HCT116 (cell line): ENCODE results near the gene PRKCA. TPM values are rescaled to one million over a fixed set of nuclear protein-coding genes. Genes with fewer than 3 reads are reported as not detected.
A peak's percentile ranks its signal among the peaks of the same experiment; 100 is the strongest.

ENCODE experiments used
- ATAC-seq: fragments of 200-7000 bp; cut with Tn5 transposase; 2 replicates; pipeline ENCODE4 v1.9.1; 2020; ENCODE audit warnings: mild to moderate bottlenecking, moderate library complexity
- BruUV-seq: library from RNA; stranded (reverse); fragments of 400-500 nt; replicated peaks from 2 replicates; lab custom pipeline; 2021; lab: Mats Ljungman, UMichigan
- CTCF ChIA-PET: fragments of 300-600 bp; sonication (Branson Sonifier 250); formaldehyde crosslinking; loops from one replicate; lab custom pipeline; 2021; ENCODE audit warnings: antibody characterized with exemption; lab: Charles Lee
- POLR2A ChIA-PET: fragments of 300-600, 350-600 bp; sonication (Branson Sonifier 250); formaldehyde crosslinking; loops from one replicate; lab custom pipeline; 2021; ENCODE audit warnings: antibody characterized with exemption; lab: Charles Lee
- RAD21 ChIA-PET, 2 experiments: fragments of 300-600 bp; sonication (Branson Sonifier 250); formaldehyde crosslinking; loops; one replicate each; lab custom pipeline; 2023; ENCODE audit warnings: low total read pairs in 2 of 2; ENCODE audit not compliant: uncharacterized antibody in 2 of 2, unreplicated experiment in 2 of 2, low non-redundant PET in 1 of 2; lab: Charles Lee
- DNase-seq: peaks from one replicate; pipeline ENCODE4 v3.0.0-alpha.2; 2010; ENCODE audit warnings: low read depth, low spot score
- H2AFZ ChIP-seq: fragments of 200-600 bp; shearing (Covaris generic), sonication (generic); 2 replicates; pipeline ENCODE4 v1.6.1; 2017; ENCODE audit warnings: low read depth, mixed run types, mixed read lengths, antibody characterized with exemption, low read length; ENCODE audit not compliant: poor library complexity, severe bottlenecking
- H3K27ac ChIP-seq: 2 replicates; pipeline ENCODE4 v1.5.1; 2012; ENCODE audit warnings: low read depth, low read length
- H3K27me3 ChIP-seq: fragments of 200-600 bp; sonication (generic); 2 replicates; pipeline ENCODE4 v1.6.1; 2016; ENCODE audit warnings: mixed run types, low read length, mixed read lengths; ENCODE audit not compliant: insufficient read depth
- H3K36me3 ChIP-seq, 2 experiments: fragments of 200-500 bp in 1 of 2; fragments of 200-600 bp in 1 of 2; sonication (Bioruptor generic) in 1 of 2; sonication (generic) in 1 of 2; 2 replicates each; pipeline versions ENCODE4 v1.5.1 to v1.6.1; 2014 to 2016; ENCODE audit warnings: low read length in 2 of 2, inconsistent platforms in 1 of 2, mixed read lengths in 1 of 2, mixed run types in 1 of 2; ENCODE audit not compliant: insufficient read depth in 2 of 2, control insufficient read depth in 1 of 2
- H3K4me1 ChIP-seq, 2 experiments: fragments of 200-600 bp in 1 of 2; sonication (generic) in 1 of 2; 2 replicates each; pipeline versions ENCODE4 v1.5.1 to v1.6.1; 2012 to 2017; ENCODE audit warnings: low read length in 2 of 2, inconsistent platforms in 1 of 2, mild to moderate bottlenecking in 1 of 2, mixed read lengths in 1 of 2, mixed run types in 1 of 2, moderate library complexity in 1 of 2; ENCODE audit not compliant: insufficient read depth in 2 of 2, control insufficient read depth in 1 of 2
- H3K4me2 ChIP-seq: fragments of 200-600 bp; sonication (generic); 2 replicates; pipeline ENCODE4 v1.6.1; 2017; ENCODE audit warnings: mixed run types, low read length, mixed read lengths
- H3K4me3 ChIP-seq, 2 experiments: fragments of 200-600 bp in 1 of 2; sonication (generic) in 1 of 2; replicated peaks in 1 of 2; 2 replicates each; pipeline ENCODE4 v1.5.1; 2011 to 2016; ENCODE audit warnings: low read length in 2 of 2, control low read depth in 1 of 2, low read depth in 1 of 2, mild to moderate bottlenecking in 1 of 2, mixed read lengths in 1 of 2, mixed run types in 1 of 2
- H3K79me2 ChIP-seq: fragments of 200-600 bp; sonication (generic); 2 replicates; pipeline ENCODE4 v1.6.1; 2017; ENCODE audit warnings: mild to moderate bottlenecking, mixed run types, low read length, moderate library complexity, mixed read lengths; ENCODE audit not compliant: insufficient read depth
- H3K9ac ChIP-seq: fragments of 200-600 bp; sonication (generic); 2 replicates; pipeline ENCODE4 v1.6.1; 2016; ENCODE audit warnings: low read length, mixed read lengths
- H3K9me2 ChIP-seq: fragments of 200-600 bp; sonication (generic), shearing (Covaris generic); 2 replicates; pipeline ENCODE4 v1.6.1; 2017; ENCODE audit warnings: mixed run types, mild to moderate bottlenecking, moderate library complexity; ENCODE audit not compliant: insufficient read depth
- H3K9me3 ChIP-seq, 2 experiments: fragments of 200-500 bp in 1 of 2; fragments of 200-600 bp in 1 of 2; sonication (Bioruptor generic) in 1 of 2; sonication (generic) in 1 of 2; 2 replicates each; pipeline ENCODE4 v1.6.1; 2014 to 2017; ENCODE audit warnings: low read length in 2 of 2, mixed read lengths in 2 of 2, inconsistent platforms in 1 of 2, low read depth in 1 of 2, mild to moderate bottlenecking in 1 of 2, mixed run types in 1 of 2, moderate library complexity in 1 of 2; ENCODE audit not compliant: control insufficient read depth in 1 of 2, insufficient read depth in 1 of 2
- H4K20me1 ChIP-seq: fragments of 200-600 bp; sonication (generic), shearing (Covaris generic); 2 replicates; pipeline ENCODE4 v1.6.1; 2017; ENCODE audit warnings: mixed run types, mild to moderate bottlenecking, moderate library complexity; ENCODE audit not compliant: insufficient read depth
- CBX3 ChIP-seq: IDR thresholded peaks from 2 replicates; pipeline ENCODE4 v1.6.1; 2012; ENCODE audit warnings: low read depth
- EZH2 ChIP-seq: fragments of 200-600 bp; sonication (generic); IDR thresholded peaks from 2 replicates; pipeline ENCODE4 v1.6.1; 2017; ENCODE audit warnings: antibody characterized with exemption, mixed run types
- EZH2phosphoT487 ChIP-seq: fragments of 200-600 bp; IDR thresholded peaks from 2 replicates; pipeline ENCODE4 v1.6.1; 2018; ENCODE audit warnings: antibody characterized with exemption, borderline replicate concordance
- JUND ChIP-seq: IDR thresholded peaks from 2 replicates; pipeline ENCODE4 v1.6.1; 2012
- RAD21 ChIP-seq: IDR thresholded peaks from 2 replicates; pipeline ENCODE4 v1.6.1; 2012; ENCODE audit warnings: low read depth, mild to moderate bottlenecking
- SIN3A ChIP-seq: IDR thresholded peaks from 2 replicates; pipeline ENCODE4 v1.6.1; 2012; ENCODE audit warnings: low read depth
- SP1 ChIP-seq: IDR thresholded peaks from 2 replicates; pipeline ENCODE4 v1.6.1; 2012; ENCODE audit warnings: low read depth
- SRF ChIP-seq: IDR thresholded peaks from 2 replicates; pipeline ENCODE4 v1.6.1; 2012; ENCODE audit warnings: low read depth
- YY1 ChIP-seq: IDR thresholded peaks from 2 replicates; pipeline ENCODE4 v1.6.1; 2011; ENCODE audit warnings: low read length, low read depth, moderate library complexity, mild to moderate bottlenecking; ENCODE audit not compliant: insufficient replicate concordance; ENCODE audit errors: extremely low read depth
- ZFX ChIP-seq: fragments of 450-650 bp; IDR thresholded peaks from 2 replicates; pipeline ENCODE4 v1.6.1; 2017
- intact Hi-C: fragments of 100-400 bp; cut with micrococcal nuclease; formaldehyde crosslinking; loops from 2 replicates; pipeline ENCODE4 v1.10.0; 2022
- total RNA-seq: library from RNA; stranded (reverse); gene quantifications from one replicate; pipeline ENCODE4 v1.2.1, GENCODE V29; 2021; ENCODE audit not compliant: unreplicated experiment
- TF ChIP-seq, protein P1 (sequence below): IDR thresholded peaks from 2 replicates; pipeline ENCODE4 v1.6.1; 2011; ENCODE audit warnings: mild to moderate bottlenecking, low read length, moderate library complexity; ENCODE audit not compliant: insufficient replicate concordance; ENCODE audit errors: extremely low read depth
- TF ChIP-seq, protein P2 (sequence below), 3 experiments: fragments of 200-600 bp in 1 of 3; sonication (generic) in 1 of 3; IDR thresholded peaks in 2 of 3; conservative IDR thresholded peaks in 1 of 3; 2 replicates each; pipeline ENCODE4 v1.5.1; 2012 to 2017; ENCODE audit warnings: low read depth in 2 of 3, low read length in 2 of 3, antibody characterized with exemption in 1 of 3, borderline replicate concordance in 1 of 3, control low read depth in 1 of 3, mild to moderate bottlenecking in 1 of 3, mixed read lengths in 1 of 3, mixed run types in 1 of 3, moderate library complexity in 1 of 3; ENCODE audit not compliant: insufficient read depth in 1 of 3
- TF ChIP-seq, protein P3 (sequence below): IDR thresholded peaks from 2 replicates; pipeline ENCODE4 v1.6.1; 2012

PRKCA gene
- total RNA-seq, 1 experiment from 2014 or later, result 18.8 TPM

DNA sequence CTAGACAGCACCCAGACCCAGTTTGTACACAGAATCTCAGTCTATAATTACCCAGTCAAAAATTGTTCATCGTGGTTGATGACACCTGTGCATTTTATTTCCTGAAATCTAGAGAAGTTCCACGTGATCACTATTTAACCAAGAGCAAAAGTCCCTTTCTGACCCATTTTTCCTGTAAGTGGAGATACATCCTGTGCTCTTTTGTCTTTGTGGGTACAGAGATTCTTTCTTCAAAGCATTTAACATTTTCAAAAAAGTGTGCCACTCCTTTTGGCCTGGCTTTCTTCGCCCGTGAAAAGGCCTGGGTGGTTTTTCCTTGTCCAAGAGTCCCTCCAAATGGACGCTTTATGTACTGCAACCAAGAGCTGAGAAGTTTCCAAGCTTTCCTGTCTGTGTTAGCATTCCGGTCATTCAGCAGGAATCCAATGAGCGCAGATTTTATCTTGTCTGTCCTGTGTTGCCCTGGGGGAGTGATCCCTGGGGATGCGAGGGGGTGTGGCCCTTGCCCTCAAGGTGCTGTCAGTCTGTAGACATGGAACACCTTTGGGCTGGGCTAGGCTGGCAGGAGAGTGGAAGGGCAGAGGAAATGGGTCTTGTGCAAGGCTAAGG, 371.4 kb downstream of the PRKCA start:
- TF ChIP-seq, protein P1, sequence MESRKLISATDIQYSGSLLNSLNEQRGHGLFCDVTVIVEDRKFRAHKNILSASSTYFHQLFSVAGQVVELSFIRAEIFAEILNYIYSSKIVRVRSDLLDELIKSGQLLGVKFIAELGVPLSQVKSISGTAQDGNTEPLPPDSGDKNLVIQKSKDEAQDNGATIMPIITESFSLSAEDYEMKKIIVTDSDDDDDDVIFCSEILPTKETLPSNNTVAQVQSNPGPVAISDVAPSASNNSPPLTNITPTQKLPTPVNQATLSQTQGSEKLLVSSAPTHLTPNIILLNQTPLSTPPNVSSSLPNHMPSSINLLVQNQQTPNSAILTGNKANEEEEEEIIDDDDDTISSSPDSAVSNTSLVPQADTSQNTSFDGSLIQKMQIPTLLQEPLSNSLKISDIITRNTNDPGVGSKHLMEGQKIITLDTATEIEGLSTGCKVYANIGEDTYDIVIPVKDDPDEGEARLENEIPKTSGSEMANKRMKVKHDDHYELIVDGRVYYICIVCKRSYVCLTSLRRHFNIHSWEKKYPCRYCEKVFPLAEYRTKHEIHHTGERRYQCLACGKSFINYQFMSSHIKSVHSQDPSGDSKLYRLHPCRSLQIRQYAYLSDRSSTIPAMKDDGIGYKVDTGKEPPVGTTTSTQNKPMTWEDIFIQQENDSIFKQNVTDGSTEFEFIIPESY, result no peak
- TF ChIP-seq EZH2 (no peak), ZFX (no peak), JUND (no peak), SP1 (no peak), SIN3A (no peak), YY1 (peak; percentile 12), RAD21 (peak; percentile 98), CBX3 (no peak), EZH2phosphoT487 (no peak), SRF (no peak)
- TF ChIP-seq, protein P2, sequence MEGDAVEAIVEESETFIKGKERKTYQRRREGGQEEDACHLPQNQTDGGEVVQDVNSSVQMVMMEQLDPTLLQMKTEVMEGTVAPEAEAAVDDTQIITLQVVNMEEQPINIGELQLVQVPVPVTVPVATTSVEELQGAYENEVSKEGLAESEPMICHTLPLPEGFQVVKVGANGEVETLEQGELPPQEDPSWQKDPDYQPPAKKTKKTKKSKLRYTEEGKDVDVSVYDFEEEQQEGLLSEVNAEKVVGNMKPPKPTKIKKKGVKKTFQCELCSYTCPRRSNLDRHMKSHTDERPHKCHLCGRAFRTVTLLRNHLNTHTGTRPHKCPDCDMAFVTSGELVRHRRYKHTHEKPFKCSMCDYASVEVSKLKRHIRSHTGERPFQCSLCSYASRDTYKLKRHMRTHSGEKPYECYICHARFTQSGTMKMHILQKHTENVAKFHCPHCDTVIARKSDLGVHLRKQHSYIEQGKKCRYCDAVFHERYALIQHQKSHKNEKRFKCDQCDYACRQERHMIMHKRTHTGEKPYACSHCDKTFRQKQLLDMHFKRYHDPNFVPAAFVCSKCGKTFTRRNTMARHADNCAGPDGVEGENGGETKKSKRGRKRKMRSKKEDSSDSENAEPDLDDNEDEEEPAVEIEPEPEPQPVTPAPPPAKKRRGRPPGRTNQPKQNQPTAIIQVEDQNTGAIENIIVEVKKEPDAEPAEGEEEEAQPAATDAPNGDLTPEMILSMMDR (IDR thresholded peaks at IDR 0.05 in 2 of 3, conservative IDR thresholded peaks at IDR 0.05 in 1 of 3; ENCODE audit: borderline replicate concordance in 1 of 3, insufficient read depth in 1 of 3, low read depth in 2 of 3, low read length in 2 of 3), result peak; percentile 84 to 98 (median 86)
- TF ChIP-seq, protein P3, sequence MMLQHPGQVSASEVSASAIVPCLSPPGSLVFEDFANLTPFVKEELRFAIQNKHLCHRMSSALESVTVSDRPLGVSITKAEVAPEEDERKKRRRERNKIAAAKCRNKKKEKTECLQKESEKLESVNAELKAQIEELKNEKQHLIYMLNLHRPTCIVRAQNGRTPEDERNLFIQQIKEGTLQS, result no peak
- peaks cover 19 to 23% of the 10 kb centered on the region in 2 experiments for H3K4me1 ChIP-seq
- no peak overlapping the region for H3K4me2 ChIP-seq
- CTCF ChIA-PET, result interaction anchor here (0.5 to 2.1 kb wide), 26 partner anchors 9 to 1379 kb away, joined by 3 to 47 read pairs (median 4); no protein-coding TSS in a partner anchor
- no peaks in the 10 kb centered on the region for H3K9me2 ChIP-seq
- ATAC-seq, result peak; percentile 74
- RAD21 ChIA-PET, result interaction anchor here (0.7 to 1.0 kb wide), 7 partner anchors 12 to 472 kb away, joined by 3 to 18 read pairs (median 3); no protein-coding TSS in a partner anchor
- H3K9ac ChIP-seq, result no peak overlapping the region
- no peaks in the 10 kb centered on the region for H3K36me3 ChIP-seq
- no peak overlapping the region for H3K4me3 ChIP-seq
- H4K20me1 ChIP-seq, result no peaks in the 10 kb centered on the region
- intact Hi-C loops, result loop anchor here (1.0 to 10.0 kb wide), 7 partner anchors 49 to 1443 kb away; no protein-coding TSS in a partner anchor
- no peak overlapping the region for H3K27ac ChIP-seq
- no peaks in the 10 kb centered on the region for H3K27me3 ChIP-seq
- BruUV-seq, result no TSS peak
- no peaks in the 10 kb centered on the region for H3K9me3 ChIP-seq
- peak overlapping the region; percentile 71 for H2AFZ ChIP-seq
- H3K79me2 ChIP-seq, result no peaks in the 10 kb centered on the region
- POLR2A ChIA-PET, result interaction anchor here (0.8 to 1.0 kb wide), 2 partner anchors 9 to 418 kb away, joined by 3 read pairs; no protein-coding TSS in a partner anchor
- DNase-seq, result peak; percentile 72
